Parathyroid adenoma (tissue), 2 donors: ENCODE measurements around the gene CD81.

Experiments used
- H2AFZ ChIP-seq: fragments of 300-600 bp; sonication (generic); one replicate; pipeline ENCODE4 v1.7.0; 2017; ENCODE audit warnings: antibody characterized with exemption, mild to moderate bottlenecking
- H3K27ac ChIP-seq: fragments of 300-600 bp; sonication (generic); one replicate; pipeline ENCODE4 v1.7.0; 2017
- H3K27me3 ChIP-seq: fragments of 300-600 bp; sonication (generic); one replicate; pipeline ENCODE4 v1.7.0; 2017; ENCODE audit warnings: low read length; ENCODE audit not compliant: control insufficient read depth, insufficient read depth
- H3K36me3 ChIP-seq: fragments of 300-600 bp; sonication (generic); one replicate; pipeline ENCODE4 v1.7.0; 2017; ENCODE audit warnings: low read length; ENCODE audit not compliant: control insufficient read depth, insufficient read depth
- H3K4me1 ChIP-seq: fragments of 300-600 bp; sonication (generic); one replicate; pipeline ENCODE4 v1.7.0; 2017; ENCODE audit warnings: control low read depth
- H3K4me2 ChIP-seq: fragments of 300-600 bp; sonication (generic); one replicate; pipeline ENCODE4 v1.7.0; 2017; ENCODE audit warnings: low read length
- H3K4me3 ChIP-seq: fragments of 300-600 bp; sonication (generic); one replicate; pipeline ENCODE4 v1.7.0; 2017; ENCODE audit warnings: low read depth, low read length
- H3K79me2 ChIP-seq: fragments of 300-600 bp; sonication (generic); one replicate; pipeline ENCODE4 v1.7.0; 2017; ENCODE audit warnings: control low read depth
- H3K9ac ChIP-seq: fragments of 300-600 bp; sonication (generic); one replicate; pipeline ENCODE4 v1.7.0; 2017; ENCODE audit warnings: mild to moderate bottlenecking
- H3K9me3 ChIP-seq: fragments of 300-600 bp; sonication (generic); one replicate; pipeline ENCODE4 v1.7.0; 2017; ENCODE audit warnings: low read length; ENCODE audit not compliant: control insufficient read depth
- CTCF ChIP-seq: fragments of 300-600 bp; sonication (generic); IDR thresholded peaks from one replicate; pipeline ENCODE4 v1.7.0; 2017; ENCODE audit warnings: antibody characterized with exemption, mild to moderate bottlenecking
- donor health status: primary hyperparathyroidism.

The CD81 gene

GRCh38 chr11:2426221-2426620 lies 49.1 kb downstream of the CD81 start:
- Histone ChIP-seq H3K79me2 (no peaks in the 10 kb centered on the region), H3K4me2 (no peak overlapping the region), H3K4me3 (no peak overlapping the region), H3K9me3 (no peaks in the 10 kb centered on the region), H3K4me1 (no peaks in the 10 kb centered on the region), H3K27me3 (no peaks in the 10 kb centered on the region), H3K27ac (no peak overlapping the region), H3K9ac (no peak overlapping the region), H2AFZ (no peak overlapping the region), H3K36me3 (no peaks in the 10 kb centered on the region)
- no peak for TF ChIP-seq CTCF

- Histone ChIP-seq H3K79me2 (no peaks in the 10 kb centered on the region), H3K4me1 (no peaks in the 10 kb centered on the region), H3K9me3 (no peaks in the 10 kb centered on the region), H3K27ac (no peak overlapping the region), H3K9ac (no peak overlapping the region), H3K4me2 (no peak overlapping the region), H3K27me3 (no peaks in the 10 kb centered on the region), H2AFZ (no peak overlapping the region), H3K4me3 (no peak overlapping the region), H3K36me3 (no peaks in the 10 kb centered on the region)
- TF ChIP-seq CTCF = no peak
Measured at GRCh38 chr11:2426826-2427521, 49.9 kb downstream of the CD81 start.

GRCh38 chr11:2427721-2428321 lies 50.7 kb downstream of the CD81 start:
- Histone ChIP-seq H3K27me3 (no peaks in the 10 kb centered on the region), H3K9me3 (no peaks in the 10 kb centered on the region), H3K27ac (no peak overlapping the region), H3K4me2 (no peak overlapping the region), H2AFZ (no peak overlapping the region), H3K4me3 (no peak overlapping the region), H3K4me1 (no peaks in the 10 kb centered on the region), H3K9ac (no peak overlapping the region), H3K79me2 (no peaks in the 10 kb centered on the region), H3K36me3 (no peaks in the 10 kb centered on the region)
- TF ChIP-seq CTCF = no peak

- Histone ChIP-seq H3K4me3 (no peak overlapping the region), H3K27me3 (no peaks in the 10 kb centered on the region)
- TF ChIP-seq CTCF = peak; percentile 87
Measured at GRCh38 chr11:2428322-2428795, 51.2 kb downstream of the CD81 start.

More at GRCh38 chr11:2428322-2428795, 51.2 kb downstream of the CD81 start:
- Histone ChIP-seq H3K79me2 (no peaks in the 10 kb centered on the region), H3K27ac (no peak overlapping the region), H3K36me3 (no peaks in the 10 kb centered on the region), H2AFZ (no peak overlapping the region), H3K4me1 (no peaks in the 10 kb centered on the region), H3K9me3 (no peaks in the 10 kb centered on the region), H3K4me2 (no peak overlapping the region), H3K9ac (no peak overlapping the region)
